Activated CD8-positive, alpha-beta memory T cell treated with anti-CD3 and anti-CD28 coated beads, Interleukin-2, amount 10 ng/mL, durations not matched to agents 7 days and 5 days (primary cell): ENCODE results near the gene RABAC1. TPM values are rescaled to one million over a fixed set of nuclear protein-coding genes. Genes with fewer than 3 reads are reported as not detected.

Experiments used
- ATAC-seq: fragments of 150-1000 bp; cut with Tn5 transposase; one replicate; pipeline ENCODE4 v1.10.0; 2021; ENCODE audit warnings: moderate library complexity
- CTCF ChIA-PET: fragments of 350-600 bp; sonication (Branson Sonifier 250); formaldehyde crosslinking; loops from one replicate; lab custom pipeline; 2021; ENCODE audit warnings: antibody characterized with exemption; lab: Charles Lee
- DNase-seq: peaks from one replicate; pipeline ENCODE4 v3.0.0-alpha.2; 2020
- H3K27ac Mint-ChIP-seq: one replicate; pipeline ENCODE4 v1.8.0; 2021; ENCODE audit warnings: mild to moderate bottlenecking, mixed read lengths
- H3K27me3 Mint-ChIP-seq: one replicate; pipeline ENCODE4 v1.8.0; 2021; ENCODE audit warnings: mixed read lengths
- H3K36me3 Mint-ChIP-seq: one replicate; pipeline ENCODE4 v1.8.0; 2021; ENCODE audit warnings: mild to moderate bottlenecking, mixed read lengths
- H3K4me1 Mint-ChIP-seq: one replicate; pipeline ENCODE4 v1.8.0; 2021; ENCODE audit warnings: mixed read lengths
- H3K4me3 Mint-ChIP-seq: one replicate; pipeline ENCODE4 v1.8.0; 2021; ENCODE audit warnings: mild to moderate bottlenecking, moderate library complexity, mixed read lengths
- H3K9me3 Mint-ChIP-seq: one replicate; pipeline ENCODE4 v1.8.0; 2022; ENCODE audit warnings: low read depth, mixed read lengths
- total RNA-seq, 2 experiments: library from RNA; stranded (reverse); gene quantifications; one replicate each; pipeline ENCODE4 v1.2.3, GENCODE V29; 2021

Gene RABAC1
- total RNA-seq, 2 experiments from 2014 or later = 81.3 to 93.9 TPM

DNA sequence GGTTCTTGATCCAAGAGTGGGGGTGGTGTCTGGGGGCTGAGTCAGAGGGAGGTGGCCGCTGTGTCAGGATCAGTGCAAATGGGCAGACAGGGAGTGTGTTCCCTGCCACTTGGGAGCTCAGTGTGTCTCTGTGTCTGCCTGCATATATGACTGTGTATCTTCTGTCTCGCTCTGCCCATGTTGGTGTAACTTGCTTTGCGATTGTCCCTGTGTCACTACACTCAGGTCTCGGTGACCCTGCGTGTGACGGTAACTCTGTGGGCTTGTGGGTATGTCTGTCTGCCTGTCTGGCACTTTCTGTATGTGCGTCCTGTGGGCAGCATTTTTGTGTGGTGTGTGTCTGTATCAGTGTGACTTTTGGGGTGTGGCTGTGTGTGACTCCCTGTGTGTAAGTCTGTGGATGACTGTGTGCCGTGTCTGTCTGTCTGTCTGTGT is 22.7 kb downstream of the RABAC1 start:
- peak; percentile 16 for ATAC-seq
- DNase-seq = no peak
- H3K4me1 Mint-ChIP-seq = peaks cover 35% of the 10 kb centered on the region
- H3K27ac Mint-ChIP-seq = no peak overlapping the region
- no peaks in the 10 kb centered on the region for H3K36me3 Mint-ChIP-seq
- H3K9me3 Mint-ChIP-seq = no peaks in the 10 kb centered on the region
- no peak overlapping the region for H3K4me3 Mint-ChIP-seq
- CTCF ChIA-PET = interaction anchor here (1.0 to 2.3 kb wide), 6 partner anchors 9 to 77 kb away, joined by 3 to 12 read pairs (median 8); partner anchors contain the start of gene RPS19
- peaks cover 35% of the 10 kb centered on the region for H3K27me3 Mint-ChIP-seq

- no peak for ATAC-seq
- no peak for DNase-seq
- no peak overlapping the region for H3K27ac Mint-ChIP-seq
Observed at GRCh38 chr19:41935760-41936415, 23.2 kb downstream of the RABAC1 start.

GRCh38 chr19:41934849-41935374 is 24.2 kb downstream of the RABAC1 start:
- Mint-ChIP-seq H3K9me3 (no peaks in the 10 kb centered on the region), H3K27ac (peak overlapping the region; percentile 44), H3K4me1 (peaks cover 33% of the 10 kb centered on the region), H3K36me3 (no peaks in the 10 kb centered on the region), H3K27me3 (peaks cover 42% of the 10 kb centered on the region), H3K4me3 (no peak overlapping the region)
- DNase-seq (peak; percentile 84), ATAC-seq (peak; percentile 79)
- CTCF ChIA-PET = interaction anchor here (1.0 to 2.9 kb wide), 5 partner anchors 17 to 74 kb away, joined by 3 to 16 read pairs (median 4); no protein-coding TSS in a partner anchor

More at GRCh38 chr19:41935760-41936415, 23.2 kb downstream of the RABAC1 start:
- Mint-ChIP-seq H3K9me3 (no peaks in the 10 kb centered on the region), H3K36me3 (no peaks in the 10 kb centered on the region), H3K4me3 (no peak overlapping the region), H3K27me3 (peaks cover 35% of the 10 kb centered on the region), H3K4me1 (peaks cover 32% of the 10 kb centered on the region)
- CTCF ChIA-PET = interaction anchor here (0.6 to 2.9 kb wide), 8 partner anchors 10 to 76 kb away, joined by 3 to 16 read pairs (median 8); partner anchors contain the start of gene RPS19

GRCh38 chr19:41933693-41934426 is 25.3 kb downstream of the RABAC1 start:
- DNase-seq (no peak), ATAC-seq (no peak)
- Mint-ChIP-seq H3K4me1 (peaks cover 38% of the 10 kb centered on the region), H3K4me3 (no peak overlapping the region), H3K9me3 (no peaks in the 10 kb centered on the region), H3K36me3 (no peaks in the 10 kb centered on the region), H3K27me3 (peaks cover 50% of the 10 kb centered on the region), H3K27ac (peak overlapping the region; percentile 16)
- CTCF ChIA-PET = interaction anchor here (1.0 to 2.9 kb wide), 6 partner anchors 11 to 73 kb away, joined by 3 to 16 read pairs (median 5); no protein-coding TSS in a partner anchor

GRCh38 chr19:41932720-41933332 is 26.3 kb downstream of the RABAC1 start:
- CTCF ChIA-PET = interaction anchor here (1.5 to 2.9 kb wide), 3 partner anchors 12 to 59 kb away, joined by 7 to 16 read pairs (median 12); no protein-coding TSS in a partner anchor
- H3K27me3 Mint-ChIP-seq = peaks cover 51% of the 10 kb centered on the region
- H3K27ac Mint-ChIP-seq = no peak overlapping the region
- H3K9me3 Mint-ChIP-seq = no peaks in the 10 kb centered on the region
- DNase-seq (no peak), ATAC-seq (no peak)
- peaks cover 42% of the 10 kb centered on the region for H3K4me1 Mint-ChIP-seq
- no peaks in the 10 kb centered on the region for H3K36me3 Mint-ChIP-seq
- H3K4me3 Mint-ChIP-seq = no peak overlapping the region

DNA sequence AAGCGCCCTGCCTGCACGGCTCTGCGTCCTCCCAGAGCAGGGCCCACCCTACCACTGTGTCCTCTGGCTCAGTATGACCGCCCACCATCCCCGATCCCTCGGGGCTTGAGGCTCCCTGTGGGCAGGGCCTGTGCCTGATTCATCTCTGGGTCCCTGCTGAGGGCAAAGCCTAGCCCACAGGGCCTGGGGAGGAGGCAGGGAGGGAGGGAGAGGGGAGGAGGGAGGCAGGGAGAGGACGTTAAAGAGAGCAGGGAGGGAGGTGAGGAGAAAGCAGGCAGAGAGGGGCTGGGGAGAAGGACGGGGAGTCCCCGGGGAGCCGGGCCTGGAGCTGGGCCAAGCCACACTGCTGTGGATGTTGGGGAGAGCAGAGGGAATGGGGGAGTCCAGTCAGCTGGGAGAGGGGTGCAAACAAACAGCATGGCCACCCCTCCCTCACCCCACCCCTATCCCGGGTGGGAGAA is 26.8 kb downstream of the RABAC1 start:
- no peak for DNase-seq

GRCh38 chr19:41930926-41931592 is 28.1 kb downstream of the RABAC1 start:
- ATAC-seq (no peak), DNase-seq (no peak)
- H3K27me3 Mint-ChIP-seq = peaks cover 40% of the 10 kb centered on the region
- no peak overlapping the region for H3K27ac Mint-ChIP-seq
- CTCF ChIA-PET = interaction anchor here (1.1 to 2.1 kb wide), 6 partner anchors 15 to 76 kb away, joined by 3 to 8 read pairs (median 4); partner anchors contain the start of gene RPS19
- no peak overlapping the region for H3K4me3 Mint-ChIP-seq
- no peaks in the 10 kb centered on the region for H3K9me3 Mint-ChIP-seq
- peaks cover 30% of the 10 kb centered on the region for H3K4me1 Mint-ChIP-seq
- H3K36me3 Mint-ChIP-seq = no peaks in the 10 kb centered on the region

More for the DNA sequence above, 26.8 kb downstream of the RABAC1 start:
- CTCF ChIA-PET = interaction anchor here (1.5 kb wide), 1 partner anchor 59 kb away, joined by 7 read pairs; no protein-coding TSS in a partner anchor
- Mint-ChIP-seq H3K36me3 (no peaks in the 10 kb centered on the region), H3K4me1 (peaks cover 38% of the 10 kb centered on the region), H3K27ac (no peak overlapping the region), H3K9me3 (no peaks in the 10 kb centered on the region), H3K4me3 (no peak overlapping the region), H3K27me3 (peaks cover 47% of the 10 kb centered on the region)
- ATAC-seq = no peak

GRCh38 chr19:41930322-41930722 is 28.8 kb downstream of the RABAC1 start:
- Mint-ChIP-seq H3K4me3 (no peak overlapping the region), H3K27ac (no peak overlapping the region), H3K36me3 (no peaks in the 10 kb centered on the region), H3K27me3 (peaks cover 37% of the 10 kb centered on the region), H3K9me3 (no peaks in the 10 kb centered on the region), H3K4me1 (peaks cover 26% of the 10 kb centered on the region)
- no peak for ATAC-seq
- CTCF ChIA-PET = interaction anchor here (0.8 to 2.1 kb wide), 9 partner anchors 9 to 70 kb away, joined by 3 to 8 read pairs (median 3); partner anchors contain the start of gene RPS19
- no peak for DNase-seq

DNA sequence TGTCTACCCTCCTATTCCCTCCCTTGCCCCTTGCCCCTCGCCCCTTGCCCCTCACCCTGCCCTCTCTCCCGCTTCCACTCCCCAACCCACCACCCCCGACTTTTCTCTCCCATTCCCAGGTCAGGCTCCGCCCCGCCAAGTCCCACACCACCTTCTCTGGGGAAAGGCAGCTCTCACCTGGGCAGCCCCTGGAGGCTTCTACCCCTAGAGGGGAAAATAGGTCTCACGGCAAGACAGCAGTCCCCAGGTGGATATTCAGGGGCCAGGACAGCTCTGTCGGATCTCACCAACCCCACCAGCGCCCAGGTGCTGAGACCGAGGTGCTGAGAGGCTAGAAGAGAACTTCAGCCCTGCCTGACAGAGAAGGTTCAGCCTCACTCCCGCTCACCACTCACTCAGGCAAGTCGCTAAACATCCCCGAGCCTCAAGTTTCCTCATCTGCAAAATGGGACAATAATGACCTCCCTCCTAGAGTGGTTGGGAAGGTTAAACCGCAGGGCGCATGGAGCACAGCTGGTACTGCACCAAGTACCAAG is 29.5 kb downstream of the RABAC1 start:
- H3K27ac Mint-ChIP-seq = no peak overlapping the region
- H3K9me3 Mint-ChIP-seq = no peaks in the 10 kb centered on the region
- ATAC-seq (no peak), DNase-seq (no peak)
- no peaks in the 10 kb centered on the region for H3K36me3 Mint-ChIP-seq
- peaks cover 19% of the 10 kb centered on the region for H3K4me1 Mint-ChIP-seq
- peak overlapping the region; percentile 85 for H3K4me3 Mint-ChIP-seq
- CTCF ChIA-PET = interaction anchor here (0.8 to 2.1 kb wide), 9 partner anchors 10 to 56 kb away, joined by 3 to 8 read pairs (median 3); no protein-coding TSS in a partner anchor
- peaks cover 32% of the 10 kb centered on the region for H3K27me3 Mint-ChIP-seq

GRCh38 chr19:41928754-41929535 is 30.2 kb downstream of the RABAC1 start:
- peak overlapping the region; percentile 85 for H3K4me3 Mint-ChIP-seq
- no peaks in the 10 kb centered on the region for H3K9me3 Mint-ChIP-seq
- peaks cover 15% of the 10 kb centered on the region for H3K4me1 Mint-ChIP-seq
- no peaks in the 10 kb centered on the region for H3K36me3 Mint-ChIP-seq
- CTCF ChIA-PET = interaction anchor here (1.0 to 2.1 kb wide), 5 partner anchors 22 to 55 kb away, joined by 4 to 8 read pairs (median 5); no protein-coding TSS in a partner anchor
- H3K27me3 Mint-ChIP-seq = peaks cover 32% of the 10 kb centered on the region
- DNase-seq (peak; percentile 59), ATAC-seq (peak; percentile 64)
- peak overlapping the region; percentile 61 for H3K27ac Mint-ChIP-seq

GRCh38 chr19:41928221-41928683 is 30.9 kb downstream of the RABAC1 start, which contains the start of gene ERFL:
TSS of gene ERFL (minus strand) at chr19:41928449. CDS start at chr19:41912919, 15,530 bp downstream.
- Mint-ChIP-seq H3K27me3 (peaks cover 29% of the 10 kb centered on the region), H3K4me3 (peak within 1 kb of the TSS; percentile 85), H3K9me3 (no peaks in the 10 kb centered on the region), H3K27ac (peak within 1 kb of the TSS; percentile 61), H3K4me1 (peaks cover 14% of the 10 kb centered on the region), H3K36me3 (no peaks in the 10 kb centered on the region)
- CTCF ChIA-PET = interaction anchor here (1.0 kb wide), 2 partner anchors 36 to 54 kb away, joined by 4 to 8 read pairs; no protein-coding TSS in a partner anchor
- ATAC-seq = peak; percentile 55
- DNase-seq = no peak
